HT1080 (cell line): ENCODE results near the gene MTMR3. TPM values are rescaled to one million over a fixed set of nuclear protein-coding genes. Genes with fewer than 3 reads are reported as not detected.
"Not testable (repeated sequence)": the region's sequence is repeated elsewhere in the genome, so short reads cannot be mapped to it uniquely, and the experiment has no call there.

ENCODE experiments used
- DNase-seq: peaks from one replicate; pipeline ENCODE4 v3.0.0-alpha.2; 2015; ENCODE audit warnings: low read depth
- polyA plus RNA-seq, 2 experiments: library from polyadenylated mRNA; depleted of rRNA; stranded (reverse); fragments of >200 nt; gene quantifications; 2 replicates each; pipeline ENCODE4 v1.2.3, GENCODE V29; 2015
- total RNA-seq: library from RNA; depleted of rRNA; stranded (reverse); fragments of >200 nt; shearing (Covaris generic); gene quantifications from 2 replicates; pipeline ENCODE4 v1.2.3, GENCODE V29; 2014; rRNA removed

Gene MTMR3
- 9.5 and 10.9 TPM in 2 replicates for total RNA-seq
- polyA plus RNA-seq (2015; cell fraction: cytosol; rRNA removed), result 7.7 and 8.5 TPM in 2 replicates
- 33.4 and 38.5 TPM in 2 replicates for polyA plus RNA-seq (2015; cell fraction: nucleus; rRNA removed)

DNA sequence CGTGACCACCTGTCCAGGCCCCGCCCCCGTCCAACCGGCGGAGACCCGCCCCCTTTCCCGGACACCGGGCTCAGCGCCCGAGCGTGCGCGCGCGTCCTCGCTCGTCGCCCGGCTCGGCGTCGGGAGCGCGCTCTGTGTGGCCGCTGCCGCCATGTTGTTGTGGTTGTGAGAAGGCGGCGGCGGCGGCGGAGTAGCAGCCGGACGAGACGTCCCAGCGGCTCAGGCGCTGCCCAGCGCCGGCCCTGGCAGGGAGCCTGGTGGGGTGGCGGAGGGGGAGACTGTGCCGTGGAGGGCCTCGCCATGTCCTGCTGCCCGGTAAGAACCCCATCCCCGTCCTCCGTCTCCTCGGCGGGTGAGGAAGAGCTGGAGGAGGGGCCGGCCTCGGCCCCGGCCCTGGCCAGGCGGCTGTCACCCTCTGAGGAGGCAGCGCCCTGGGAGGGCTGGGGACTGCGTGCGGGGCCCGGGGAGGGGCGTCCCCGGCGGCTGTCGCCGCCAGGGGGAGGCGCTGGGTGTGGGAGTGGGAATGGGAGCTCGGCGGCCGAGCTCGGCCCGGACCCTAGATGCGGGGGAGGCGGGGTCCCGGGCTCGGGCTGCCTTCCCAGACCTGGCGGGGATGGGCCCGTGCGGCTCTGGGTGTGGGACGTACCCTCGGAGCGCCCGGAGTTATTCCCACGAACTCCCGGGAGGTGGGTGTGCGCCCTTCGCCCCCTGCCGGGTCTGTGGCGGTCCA is at the start of gene MTMR3:
Gene MTMR3, plus strand, starts transcription at position 130 of the 730 bp plus-strand sequence. CDS start 87,886 bp downstream, outside the sequence.
- peak; percentile 82 for DNase-seq

DNA sequence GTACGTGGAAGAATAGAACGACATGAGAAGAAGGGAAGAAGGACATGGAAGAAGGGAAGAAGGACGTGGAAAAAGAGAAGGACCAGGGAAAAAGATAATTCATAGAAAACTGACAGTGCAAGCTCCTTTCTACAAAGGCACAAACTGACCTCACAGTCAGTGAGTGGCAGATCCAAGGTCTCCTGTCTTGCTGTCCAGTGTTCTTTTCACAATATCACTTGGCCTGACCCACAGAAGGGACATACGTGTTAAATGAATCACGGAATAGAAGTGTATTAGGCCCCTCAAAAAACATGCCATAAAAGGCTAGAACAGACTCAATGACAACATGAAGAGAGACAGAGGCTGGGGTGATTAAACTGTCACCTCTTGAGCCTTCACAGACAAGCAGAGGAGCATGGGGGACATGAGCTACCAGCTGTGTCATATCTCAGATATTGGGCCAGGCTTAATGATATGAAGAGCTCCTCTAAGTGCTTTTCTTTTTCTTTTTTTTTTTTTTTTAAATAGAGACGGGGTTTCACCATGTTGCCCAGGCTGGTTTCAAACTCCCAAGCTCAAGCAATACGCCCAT is 49.5 kb upstream of the MTMR3 start:
- no peak for DNase-seq

GRCh38 chr22:29834046-29834445 is 48.9 kb upstream of the MTMR3 start:
- DNase-seq, result no peak

GRCh38 chr22:29836791-29837370 is 46.1 kb upstream of the MTMR3 start:
- DNase-seq, result not testable (repeated sequence)

DNA sequence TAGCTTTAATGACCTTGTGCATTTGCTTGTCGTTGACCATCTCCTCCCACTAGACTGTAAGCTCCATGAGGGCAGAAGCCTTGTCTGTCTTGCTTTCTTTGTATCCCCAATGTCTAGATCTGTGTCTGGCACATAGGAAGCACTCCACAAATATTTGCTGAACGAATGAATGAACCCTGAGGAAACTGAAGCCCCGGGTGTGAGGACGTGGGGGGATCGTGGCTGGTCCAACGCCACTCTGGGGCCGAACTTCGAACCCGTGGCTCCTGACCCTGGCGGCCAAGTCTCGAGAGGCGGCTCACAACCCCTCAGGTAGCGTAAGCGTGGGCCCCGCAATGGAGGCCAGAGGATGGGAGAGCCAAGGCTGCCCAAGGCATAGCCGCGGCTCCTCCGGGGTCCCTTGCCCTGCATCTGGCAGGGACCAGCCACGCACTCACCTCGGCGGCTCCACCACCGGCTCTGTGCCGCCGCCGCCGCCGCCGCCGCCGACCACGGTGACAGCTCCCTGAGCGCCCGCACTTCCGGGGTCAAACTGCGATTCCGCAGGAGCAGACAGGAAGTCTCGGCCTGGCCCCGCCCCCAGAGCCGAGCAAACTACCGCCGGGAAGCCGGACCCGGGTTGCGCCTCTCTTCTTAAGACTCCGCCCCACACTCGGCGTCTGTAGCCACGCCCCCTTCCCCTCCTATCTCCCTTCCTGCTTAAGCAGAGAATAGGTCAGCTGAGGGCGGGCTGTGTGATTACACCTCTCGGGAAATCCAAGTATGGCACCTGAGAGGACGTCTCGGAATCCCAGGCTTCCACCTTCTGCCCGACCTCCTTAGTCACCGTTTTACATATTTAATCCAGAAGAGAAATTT is 45.0 kb upstream of the MTMR3 start, which contains the start of gene ASCC2:
Gene ASCC2, minus strand, starts transcription at position 534 of the 858 bp plus-strand sequence. CDS start 5,949 bp downstream, outside the sequence.
- peak; percentile 97 for DNase-seq

- no peak for DNase-seq
Measured at GRCh38 chr22:29838599-29838956, 44.4 kb upstream of the MTMR3 start.

- DNase-seq, result no peak
Measured at GRCh38 chr22:29839039-29839438, 43.9 kb upstream of the MTMR3 start.

- no peak for DNase-seq
Measured at GRCh38 chr22:29840498-29840897, 42.5 kb upstream of the MTMR3 start.

DNA sequence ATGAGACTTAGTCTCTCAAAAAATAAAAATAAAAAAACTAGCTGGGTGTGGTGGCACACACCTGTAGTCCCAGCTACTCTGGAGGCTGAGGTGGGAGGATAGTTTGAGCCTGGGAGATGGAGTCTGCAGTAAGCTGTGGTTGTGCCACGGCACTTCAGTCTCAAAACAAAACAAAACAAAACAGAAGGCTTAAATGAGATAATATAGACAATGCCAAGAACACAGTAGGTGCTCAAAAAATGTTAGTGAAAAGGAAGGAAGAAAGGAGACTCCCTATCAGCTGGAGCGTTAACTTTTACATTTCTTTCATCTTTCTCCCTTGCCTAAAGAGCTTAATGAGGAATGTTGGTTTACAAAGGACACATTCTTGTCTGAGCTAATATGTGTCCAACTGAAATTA is 40.8 kb upstream of the MTMR3 start:
- no peak for DNase-seq

DNA sequence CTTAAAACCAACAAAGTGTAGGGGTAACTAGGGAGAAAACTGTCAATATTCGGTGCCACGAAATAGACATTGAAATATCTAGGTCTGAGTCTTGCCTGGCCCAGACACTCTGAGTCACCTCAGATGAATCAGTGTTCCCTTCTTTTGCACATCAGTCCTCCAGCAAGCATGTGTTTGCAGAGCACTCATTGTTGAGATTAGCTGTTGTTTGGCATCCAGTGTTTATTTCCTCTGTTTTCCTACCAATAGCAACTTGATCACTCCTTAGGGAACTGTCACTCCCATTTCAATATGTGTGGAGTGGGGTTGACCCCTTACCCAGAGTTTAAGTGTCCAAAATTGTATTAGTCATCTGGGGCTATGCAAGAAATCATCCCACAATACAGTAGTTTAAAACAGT is 40.2 kb upstream of the MTMR3 start:
- peak; percentile 91 for DNase-seq

GRCh38 chr22:29846290-29846689 is 36.7 kb upstream of the MTMR3 start:
- DNase-seq, result no peak

DNA sequence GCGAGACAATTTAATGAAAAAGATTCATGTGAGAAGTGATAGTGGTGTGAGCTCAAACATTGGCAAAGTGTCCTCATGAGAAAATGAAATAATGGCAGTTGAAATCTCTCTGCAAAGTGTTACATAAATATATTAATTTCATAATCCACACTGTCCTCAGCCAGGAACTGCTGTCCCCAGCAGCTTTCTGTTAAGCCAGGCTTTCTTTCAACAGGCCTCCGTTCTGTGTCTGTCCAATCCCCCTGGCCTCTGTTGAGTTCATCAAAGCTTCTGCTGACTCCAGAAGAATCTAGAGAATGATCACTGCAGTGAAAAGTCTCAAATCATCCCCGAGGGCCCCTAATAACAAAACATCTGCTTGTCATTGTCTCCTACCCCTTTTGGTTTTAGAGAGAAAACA is 34.9 kb upstream of the MTMR3 start:
- no peak for DNase-seq

DNA sequence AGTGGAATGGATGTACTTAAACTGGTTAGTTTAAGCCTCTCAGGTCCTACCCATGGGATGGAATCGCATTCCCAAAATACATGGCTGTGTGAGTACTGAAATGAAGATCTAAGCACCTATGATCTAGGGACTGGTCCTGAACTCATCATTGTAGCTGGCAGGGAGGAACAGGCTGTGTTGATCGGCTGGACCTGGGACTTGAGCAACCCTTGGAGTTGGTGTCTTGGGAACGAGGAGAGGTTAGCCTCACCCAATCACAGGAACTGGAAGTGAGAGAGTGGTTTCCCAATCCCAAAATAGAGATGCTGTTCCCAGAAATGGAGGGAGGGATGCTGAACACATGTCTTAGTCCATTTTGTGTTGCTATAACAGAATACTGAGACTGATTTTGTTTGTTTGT is 28.5 kb upstream of the MTMR3 start:
- DNase-seq, result no peak

- DNase-seq, result no peak
Measured at GRCh38 chr22:29855611-29856181, 27.3 kb upstream of the MTMR3 start.

GRCh38 chr22:29856496-29856895 is 26.5 kb upstream of the MTMR3 start:
- DNase-seq, result no peak

- DNase-seq, result not testable (repeated sequence)
Measured at GRCh38 chr22:29859030-29859429, 23.9 kb upstream of the MTMR3 start.

GRCh38 chr22:29860006-29860766 is 22.8 kb upstream of the MTMR3 start:
- DNase-seq, result no peak

GRCh38 chr22:29861672-29862297 is 21.2 kb upstream of the MTMR3 start:
- no peak for DNase-seq

GRCh38 chr22:29865572-29865971 is 17.4 kb upstream of the MTMR3 start:
- not testable (repeated sequence) for DNase-seq

- DNase-seq, result no peak
Measured at GRCh38 chr22:29867260-29867659, 15.7 kb upstream of the MTMR3 start.
